Measurements from ENCODE around the gene TMPO.
"Not testable (repeated sequence)": the region's sequence is repeated elsewhere in the genome, so short reads cannot be mapped to it uniquely, and the experiment has no call there.

DNA sequence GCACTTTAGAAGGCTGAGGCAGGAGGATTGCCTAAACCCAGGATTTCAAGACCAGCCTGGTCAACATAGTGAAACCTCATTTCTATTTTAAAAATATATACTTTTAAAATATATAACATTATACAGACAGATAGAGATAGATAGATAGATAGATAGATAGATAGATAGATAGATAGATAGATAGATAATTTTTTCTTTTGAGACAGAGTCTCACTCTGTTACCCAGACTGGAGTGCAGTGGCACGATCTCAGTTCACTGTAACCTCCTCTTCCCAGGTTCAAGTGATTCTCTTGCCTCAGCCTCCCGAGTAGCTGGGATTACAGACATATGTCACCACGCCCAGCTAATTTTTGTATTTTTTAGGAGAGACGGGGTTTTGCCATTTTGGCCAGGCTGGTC, 42.7 kb downstream of the TMPO start:
- not testable (repeated sequence) for TF ChIP-seq POLR2A (IDR thresholded peaks at IDR 0.05; ENCODE audit: low read depth, low read length); POLR2AphosphoS5 (IDR thresholded peaks at IDR 0.05; ENCODE audit: insufficient read depth, low read depth, low read length)
- TF ChIP-seq, protein P1, sequence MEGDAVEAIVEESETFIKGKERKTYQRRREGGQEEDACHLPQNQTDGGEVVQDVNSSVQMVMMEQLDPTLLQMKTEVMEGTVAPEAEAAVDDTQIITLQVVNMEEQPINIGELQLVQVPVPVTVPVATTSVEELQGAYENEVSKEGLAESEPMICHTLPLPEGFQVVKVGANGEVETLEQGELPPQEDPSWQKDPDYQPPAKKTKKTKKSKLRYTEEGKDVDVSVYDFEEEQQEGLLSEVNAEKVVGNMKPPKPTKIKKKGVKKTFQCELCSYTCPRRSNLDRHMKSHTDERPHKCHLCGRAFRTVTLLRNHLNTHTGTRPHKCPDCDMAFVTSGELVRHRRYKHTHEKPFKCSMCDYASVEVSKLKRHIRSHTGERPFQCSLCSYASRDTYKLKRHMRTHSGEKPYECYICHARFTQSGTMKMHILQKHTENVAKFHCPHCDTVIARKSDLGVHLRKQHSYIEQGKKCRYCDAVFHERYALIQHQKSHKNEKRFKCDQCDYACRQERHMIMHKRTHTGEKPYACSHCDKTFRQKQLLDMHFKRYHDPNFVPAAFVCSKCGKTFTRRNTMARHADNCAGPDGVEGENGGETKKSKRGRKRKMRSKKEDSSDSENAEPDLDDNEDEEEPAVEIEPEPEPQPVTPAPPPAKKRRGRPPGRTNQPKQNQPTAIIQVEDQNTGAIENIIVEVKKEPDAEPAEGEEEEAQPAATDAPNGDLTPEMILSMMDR (IDR thresholded peaks at IDR 0.05; ENCODE audit: extremely low read depth in 1 of 2, insufficient read depth in 1 of 2, low read depth in 1 of 2, low read length in 2 of 2) = not testable (repeated sequence)
